Measurements from ENCODE around the gene SGSH.
"Not testable (repeated sequence)": the region's sequence is repeated elsewhere in the genome, so short reads cannot be mapped to it uniquely, and the experiment has no call there.

Gene SGSH

DNA sequence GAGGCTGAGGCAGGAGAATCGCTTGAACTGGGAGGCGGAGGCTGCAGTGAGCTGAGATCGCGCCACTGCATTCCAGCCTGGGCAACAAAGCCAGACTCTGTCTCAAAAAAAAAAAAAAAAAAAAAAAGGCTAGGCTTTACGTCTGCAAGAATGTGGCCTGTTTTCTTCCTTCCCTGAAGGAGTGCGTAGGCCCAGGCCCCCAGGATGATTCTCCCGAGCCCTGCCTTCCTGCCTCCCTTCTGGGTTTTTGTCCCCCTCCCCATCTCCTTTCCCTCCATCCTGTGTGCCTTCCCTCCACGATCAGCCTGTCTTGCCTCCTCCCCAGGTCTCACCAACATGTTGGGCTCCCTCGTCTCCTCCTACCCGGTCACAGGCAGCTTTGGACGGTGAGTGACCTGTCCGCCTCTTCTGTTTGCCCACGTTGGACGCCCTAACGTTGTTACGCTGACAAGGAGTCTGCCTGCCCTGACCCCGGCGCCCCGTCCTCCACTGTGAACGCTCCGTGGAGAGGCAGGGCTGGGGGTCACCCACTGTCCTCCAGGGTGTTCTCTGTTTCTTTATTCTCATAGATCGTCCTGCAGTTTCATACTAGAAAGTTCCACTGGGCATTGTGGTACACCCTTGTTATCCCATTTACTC is 24.9 kb upstream of the SGSH start (continued):
- TF ChIP-seq SP7 (tag by site-specific recombination; IDR thresholded peaks at IDR 0.05) (no peak), ZSCAN16 (tag by site-specific recombination; IDR thresholded peaks at IDR 0.05) (no peak), KLF16 (tag by site-specific recombination; IDR thresholded peaks at IDR 0.05) (no peak), ZNF529 (tag by site-specific recombination; IDR thresholded peaks at IDR 0.05; ENCODE audit: insufficient replicate concordance) (no peak), ZXDB (tag by site-specific recombination; IDR thresholded peaks at IDR 0.05) (no peak)

DNA sequence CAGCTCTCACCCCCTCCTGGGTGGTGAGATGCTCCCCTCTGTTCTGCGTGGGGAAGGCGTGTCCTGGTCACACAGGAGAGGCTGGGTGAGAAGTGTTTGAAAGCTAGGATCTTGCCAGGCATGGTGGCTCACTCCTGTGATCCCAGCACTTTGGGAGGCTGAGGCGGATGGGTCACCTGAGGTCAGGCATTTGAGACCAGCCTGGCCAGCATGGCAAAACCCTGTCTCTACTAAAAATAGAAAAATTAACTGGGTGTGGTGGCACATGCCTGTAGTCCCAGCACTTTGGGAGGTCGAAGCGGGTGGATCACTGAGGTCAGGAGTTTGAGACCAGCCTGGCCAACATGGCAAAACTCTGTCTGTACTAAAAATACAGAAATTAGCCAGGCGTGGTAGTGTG is 24.3 kb upstream of the SGSH start:
- CTCF ChIA-PET, result not testable (repeated sequence)
- POLR2A ChIA-PET, result interaction anchor here (0.7 kb wide), 1 partner anchor 9 kb away, joined by 3 read pairs; no protein-coding TSS in a partner anchor

DNA sequence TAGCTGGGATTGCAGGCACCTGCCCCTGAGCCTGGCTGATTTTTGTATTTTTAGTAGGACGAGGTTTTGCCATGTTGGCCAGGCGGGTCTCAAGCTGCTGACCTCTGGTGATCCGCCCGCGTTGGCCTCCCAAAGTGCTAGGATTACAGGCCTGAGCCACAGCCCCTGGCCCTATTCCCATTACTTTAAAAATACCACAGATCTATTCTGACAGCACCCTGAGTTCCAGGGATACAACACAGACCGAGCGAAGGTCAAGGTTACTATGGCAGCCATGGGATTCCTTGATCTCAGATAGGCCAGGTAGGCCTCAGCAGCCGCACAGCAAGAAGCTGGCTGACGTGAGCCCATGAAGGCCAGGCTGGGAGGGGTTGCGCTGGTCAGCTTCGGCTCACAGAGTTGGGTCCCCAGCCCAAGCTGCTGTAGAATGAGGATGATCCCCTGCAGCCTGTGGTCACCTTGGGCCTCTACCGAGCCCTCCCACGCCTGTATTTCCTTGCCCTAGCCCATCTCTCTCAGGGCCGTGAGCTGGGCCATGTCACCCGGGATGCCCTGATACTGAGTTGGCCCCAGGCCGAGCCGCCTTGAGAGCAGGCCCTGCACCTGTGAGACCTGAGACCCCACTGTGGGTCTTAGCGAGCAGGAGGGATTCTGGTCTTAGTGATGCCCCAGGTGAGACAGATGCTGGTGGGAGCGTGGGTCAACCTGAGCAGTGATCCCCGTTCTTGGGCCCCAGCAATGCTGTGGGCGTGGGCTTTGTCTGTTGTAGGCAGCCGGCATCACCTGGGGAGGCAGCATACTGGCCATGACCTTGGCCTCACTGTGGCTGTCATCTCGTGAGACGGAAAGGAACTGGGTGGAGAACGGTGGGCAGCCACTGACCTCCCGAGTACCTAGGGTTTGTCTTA is 23.6 kb upstream of the SGSH start:
- no peaks in the 10 kb centered on the region for H3K4me1 ChIP-seq (ENCODE audit: control insufficient read depth, insufficient read depth, low read length)
- CTCF ChIA-PET, result no interaction called here
- H3K9me3 ChIP-seq (ENCODE audit: control insufficient read depth, insufficient read depth, low read depth, low read length), result no peaks in the 10 kb centered on the region
- POLR2A ChIA-PET, result interaction anchor here (0.7 kb wide), 1 partner anchor 8 kb away, joined by 3 read pairs; no protein-coding TSS in a partner anchor
- TF ChIP-seq MYNN (tag by site-specific recombination; IDR thresholded peaks at IDR 0.05; ENCODE audit: borderline replicate concordance), result no peak
- TF ChIP-seq, protein P1, sequence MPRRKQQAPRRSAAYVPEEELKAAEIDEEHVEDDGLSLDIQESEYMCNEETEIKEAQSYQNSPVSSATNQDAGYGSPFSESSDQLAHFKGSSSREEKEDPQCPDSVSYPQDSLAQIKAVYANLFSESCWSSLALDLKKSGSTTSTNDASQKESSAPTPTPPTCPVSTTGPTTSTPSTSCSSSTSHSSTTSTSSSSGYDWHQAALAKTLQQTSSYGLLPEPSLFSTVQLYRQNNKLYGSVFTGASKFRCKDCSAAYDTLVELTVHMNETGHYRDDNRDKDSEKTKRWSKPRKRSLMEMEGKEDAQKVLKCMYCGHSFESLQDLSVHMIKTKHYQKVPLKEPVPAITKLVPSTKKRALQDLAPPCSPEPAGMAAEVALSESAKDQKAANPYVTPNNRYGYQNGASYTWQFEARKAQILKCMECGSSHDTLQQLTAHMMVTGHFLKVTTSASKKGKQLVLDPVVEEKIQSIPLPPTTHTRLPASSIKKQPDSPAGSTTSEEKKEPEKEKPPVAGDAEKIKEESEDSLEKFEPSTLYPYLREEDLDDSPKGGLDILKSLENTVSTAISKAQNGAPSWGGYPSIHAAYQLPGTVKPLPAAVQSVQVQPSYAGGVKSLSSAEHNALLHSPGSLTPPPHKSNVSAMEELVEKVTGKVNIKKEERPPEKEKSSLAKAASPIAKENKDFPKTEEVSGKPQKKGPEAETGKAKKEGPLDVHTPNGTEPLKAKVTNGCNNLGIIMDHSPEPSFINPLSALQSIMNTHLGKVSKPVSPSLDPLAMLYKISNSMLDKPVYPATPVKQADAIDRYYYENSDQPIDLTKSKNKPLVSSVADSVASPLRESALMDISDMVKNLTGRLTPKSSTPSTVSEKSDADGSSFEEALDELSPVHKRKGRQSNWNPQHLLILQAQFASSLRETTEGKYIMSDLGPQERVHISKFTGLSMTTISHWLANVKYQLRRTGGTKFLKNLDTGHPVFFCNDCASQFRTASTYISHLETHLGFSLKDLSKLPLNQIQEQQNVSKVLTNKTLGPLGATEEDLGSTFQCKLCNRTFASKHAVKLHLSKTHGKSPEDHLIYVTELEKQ (tag by site-specific recombination; IDR thresholded peaks at IDR 0.05; ENCODE audit: borderline replicate concordance), result no peak
- TF ChIP-seq, protein P2, sequence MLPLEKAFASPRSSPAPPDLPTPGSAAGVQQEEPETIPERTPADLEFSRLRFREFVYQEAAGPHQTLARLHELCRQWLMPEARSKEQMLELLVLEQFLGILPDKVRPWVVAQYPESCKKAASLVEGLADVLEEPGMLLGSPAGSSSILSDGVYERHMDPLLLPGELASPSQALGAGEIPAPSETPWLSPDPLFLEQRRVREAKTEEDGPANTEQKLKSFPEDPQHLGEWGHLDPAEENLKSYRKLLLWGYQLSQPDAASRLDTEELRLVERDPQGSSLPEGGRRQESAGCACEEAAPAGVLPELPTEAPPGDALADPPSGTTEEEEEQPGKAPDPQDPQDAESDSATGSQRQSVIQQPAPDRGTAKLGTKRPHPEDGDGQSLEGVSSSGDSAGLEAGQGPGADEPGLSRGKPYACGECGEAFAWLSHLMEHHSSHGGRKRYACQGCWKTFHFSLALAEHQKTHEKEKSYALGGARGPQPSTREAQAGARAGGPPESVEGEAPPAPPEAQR (tag by site-specific recombination; IDR thresholded peaks at IDR 0.05), result no peak
- TF ChIP-seq HOXD13 (CRISPR knock-in tag; IDR thresholded peaks at IDR 0.05; ENCODE audit: borderline replicate concordance), result no peak
- TF ChIP-seq, protein P3, sequence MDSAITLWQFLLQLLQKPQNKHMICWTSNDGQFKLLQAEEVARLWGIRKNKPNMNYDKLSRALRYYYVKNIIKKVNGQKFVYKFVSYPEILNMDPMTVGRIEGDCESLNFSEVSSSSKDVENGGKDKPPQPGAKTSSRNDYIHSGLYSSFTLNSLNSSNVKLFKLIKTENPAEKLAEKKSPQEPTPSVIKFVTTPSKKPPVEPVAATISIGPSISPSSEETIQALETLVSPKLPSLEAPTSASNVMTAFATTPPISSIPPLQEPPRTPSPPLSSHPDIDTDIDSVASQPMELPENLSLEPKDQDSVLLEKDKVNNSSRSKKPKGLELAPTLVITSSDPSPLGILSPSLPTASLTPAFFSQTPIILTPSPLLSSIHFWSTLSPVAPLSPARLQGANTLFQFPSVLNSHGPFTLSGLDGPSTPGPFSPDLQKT (IDR thresholded peaks at IDR 0.05; ENCODE audit: borderline replicate concordance, low read depth, low read length), result no peak
- no peak for TF ChIP-seq MEIS1 (CRISPR knock-in tag; IDR thresholded peaks at IDR 0.05; ENCODE audit: borderline replicate concordance)
- TF ChIP-seq YY2 (tag by site-specific recombination; IDR thresholded peaks at IDR 0.05), result no peak
- TF ChIP-seq ZSCAN30 (tag by site-specific recombination; IDR thresholded peaks at IDR 0.05), result no peak
- no peak for TF ChIP-seq GFI1B (tag by site-specific recombination; IDR thresholded peaks at IDR 0.05)
- no peak overlapping the region for H3K4me3 ChIP-seq (ENCODE audit: low read depth, low read length)
- peaks cover 9 to 71% of the 10 kb centered on the region in 2 experiments for H3K36me3 ChIP-seq (ENCODE audit: control insufficient read depth in 2 of 2, insufficient read depth in 1 of 2, low read length in 2 of 2)
- no peak overlapping the region for H3K27ac ChIP-seq (ENCODE audit: extremely low read depth, low read depth, low read length)

More for the DNA sequence above, 24.3 kb upstream of the SGSH start:
- not testable (repeated sequence) for H3K27ac ChIP-seq (ENCODE audit: extremely low read depth, low read depth, low read length); H3K9me3 ChIP-seq (ENCODE audit: control insufficient read depth, insufficient read depth, low read depth, low read length); H3K4me1 ChIP-seq (ENCODE audit: control insufficient read depth, insufficient read depth, low read length); H3K4me3 ChIP-seq (ENCODE audit: low read depth, low read length)
- peaks cover 9 to 78% of the 10 kb centered on the region in 2 experiments for H3K36me3 ChIP-seq (ENCODE audit: control insufficient read depth in 2 of 2, insufficient read depth in 1 of 2, low read length in 2 of 2)

All from HEK293 (cell line).